ENCODE measurements around the gene SYT12. TPM values are rescaled to one million over a fixed set of nuclear protein-coding genes. Genes with fewer than 3 reads are reported as not detected.

Gene SYT12
- total RNA-seq, 2 experiments from 2014 or later: not detected

DNA sequence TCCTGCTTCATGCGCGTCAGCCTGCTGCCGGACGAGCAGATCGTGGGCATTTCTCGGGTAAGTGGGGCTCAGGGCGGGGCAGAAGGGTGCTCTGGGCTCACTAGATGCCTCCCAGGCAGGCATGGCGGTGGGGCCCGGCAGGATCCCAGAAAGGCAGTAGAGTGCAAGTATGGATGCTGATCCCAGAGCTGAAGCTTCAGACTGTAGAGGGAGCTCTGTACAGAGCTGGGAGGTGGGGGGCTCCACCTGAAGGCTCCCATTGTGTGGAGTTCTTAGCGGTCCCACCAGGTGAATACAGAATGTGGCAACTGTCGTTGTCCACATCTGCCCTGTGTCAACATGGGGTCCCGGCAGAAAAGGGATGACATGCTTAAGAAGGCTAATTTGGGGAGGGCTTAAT, 17.2 kb downstream of the SYT12 start:
- CTCF ChIA-PET: no interaction called here
- intact Hi-C loops (cut with micrococcal nuclease): no loop called here

DNA sequence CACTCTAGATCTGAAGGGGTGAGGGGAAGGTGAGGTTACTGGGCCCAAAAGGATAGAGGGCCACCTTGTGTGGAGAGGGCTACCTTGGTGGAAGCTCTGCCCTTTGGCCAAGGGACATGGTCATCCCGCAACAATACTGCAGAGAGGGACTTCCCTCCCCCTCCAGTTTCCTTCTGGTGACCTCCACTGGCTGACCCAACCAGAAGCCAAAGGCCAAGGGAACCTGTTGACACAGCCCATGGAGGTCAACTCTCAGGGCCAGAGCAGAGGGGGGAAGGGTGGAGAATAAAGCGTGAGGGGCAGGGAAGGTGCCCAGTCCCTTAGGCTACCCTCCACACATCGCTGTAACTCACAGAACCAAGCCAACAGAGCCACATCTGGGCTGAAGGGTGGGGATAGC, 18.7 kb downstream of the SYT12 start:
- CTCF ChIA-PET: no interaction called here
- Mint-ChIP-seq H3K27ac (no peak overlapping the region), H3K36me3 (ENCODE audit: low read depth) (no peaks in the 10 kb centered on the region), H3K4me1 (ENCODE audit: low read depth) (no peaks in the 10 kb centered on the region), H3K9me3 (no peaks in the 10 kb centered on the region), H3K27me3 (ENCODE audit: low read depth) (peaks cover 9% of the 10 kb centered on the region), H3K4me3 (no peak overlapping the region)
- DNase-seq: no peak
- intact Hi-C loops (cut with micrococcal nuclease): no loop called here

More for the DNA sequence above, 17.2 kb downstream of the SYT12 start:
- Mint-ChIP-seq H3K27me3 (ENCODE audit: low read depth) (peaks cover 9% of the 10 kb centered on the region), H3K36me3 (ENCODE audit: low read depth) (no peaks in the 10 kb centered on the region), H3K4me3 (no peak overlapping the region), H3K27ac (no peak overlapping the region), H3K9me3 (no peaks in the 10 kb centered on the region), H3K4me1 (ENCODE audit: low read depth) (no peaks in the 10 kb centered on the region)
- no peak for DNase-seq

DNA sequence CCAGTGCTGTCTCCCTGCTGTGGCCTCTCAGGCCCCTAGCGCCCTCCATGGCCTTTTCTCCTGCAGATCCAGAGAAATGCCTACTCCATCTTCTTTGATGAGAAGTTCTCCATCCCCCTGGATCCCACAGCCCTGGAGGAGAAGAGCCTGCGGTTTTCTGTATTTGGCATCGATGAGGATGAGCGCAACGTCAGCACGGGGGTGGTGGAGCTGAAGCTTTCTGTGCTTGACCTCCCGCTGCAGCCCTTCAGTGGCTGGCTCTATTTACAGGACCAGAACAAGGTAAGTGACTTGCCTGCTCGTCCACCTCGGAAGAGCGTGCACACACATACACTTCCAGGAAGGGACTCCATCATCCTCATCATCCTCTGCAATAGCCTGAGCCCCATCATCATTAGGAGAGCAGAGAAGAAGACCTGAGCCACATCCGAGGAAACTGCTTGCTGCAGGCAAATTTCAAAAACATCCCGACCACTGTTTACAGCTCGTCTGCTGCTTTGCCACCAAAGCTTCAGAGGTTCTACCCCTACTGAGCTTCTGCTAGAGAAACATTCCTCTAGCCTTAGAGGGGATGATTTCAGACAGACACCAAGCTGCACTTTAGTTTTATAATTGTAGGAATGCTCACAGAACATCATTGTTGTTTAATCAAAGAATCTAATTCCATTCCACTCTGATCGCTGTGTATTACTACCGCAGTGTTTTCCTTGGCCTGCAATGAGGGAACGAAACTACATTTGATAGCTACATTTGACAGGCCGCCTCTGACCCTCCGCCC, 20.8 kb downstream of the SYT12 start:
- peaks cover 6% of the 10 kb centered on the region for H3K27me3 Mint-ChIP-seq (ENCODE audit: low read depth)

DNA sequence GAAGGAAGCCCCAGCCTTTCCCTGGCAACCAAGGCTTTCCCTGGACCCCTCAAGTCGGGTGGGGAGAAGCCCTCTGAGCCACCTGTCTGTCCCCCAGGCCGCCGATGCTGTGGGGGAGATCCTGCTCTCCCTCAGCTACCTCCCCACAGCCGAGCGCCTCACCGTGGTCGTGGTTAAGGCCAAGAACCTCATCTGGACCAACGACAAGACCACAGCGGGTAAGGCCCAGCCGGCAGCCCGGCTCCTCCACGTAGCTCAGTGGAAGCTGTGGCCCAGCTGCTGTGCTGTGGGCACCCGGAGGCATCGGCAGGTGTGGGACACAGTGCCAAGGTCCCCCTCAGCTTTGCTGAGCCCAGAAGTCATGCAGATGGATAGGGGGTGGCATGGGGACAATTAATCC, 21.6 kb downstream of the SYT12 start:
- no peak for DNase-seq
- Mint-ChIP-seq H3K27ac (no peak overlapping the region), H3K9me3 (no peaks in the 10 kb centered on the region), H3K4me3 (no peak overlapping the region), H3K36me3 (ENCODE audit: low read depth) (no peaks in the 10 kb centered on the region), H3K27me3 (ENCODE audit: low read depth) (peaks cover 6% of the 10 kb centered on the region), H3K4me1 (ENCODE audit: low read depth) (no peaks in the 10 kb centered on the region)
- intact Hi-C loops (cut with micrococcal nuclease): no loop called here
- CTCF ChIA-PET: no interaction called here

More for the DNA sequence above, 20.8 kb downstream of the SYT12 start:
- Mint-ChIP-seq H3K27ac (no peak overlapping the region), H3K4me1 (ENCODE audit: low read depth) (no peaks in the 10 kb centered on the region), H3K4me3 (no peak overlapping the region), H3K9me3 (no peaks in the 10 kb centered on the region), H3K36me3 (ENCODE audit: low read depth) (no peaks in the 10 kb centered on the region)
- DNase-seq: no peak
- intact Hi-C loops (cut with micrococcal nuclease): no loop called here
- CTCF ChIA-PET: interaction anchor here (0.7 kb wide), 1 partner anchor 8 kb away, joined by 3 read pairs; no protein-coding TSS in a partner anchor

DNA sequence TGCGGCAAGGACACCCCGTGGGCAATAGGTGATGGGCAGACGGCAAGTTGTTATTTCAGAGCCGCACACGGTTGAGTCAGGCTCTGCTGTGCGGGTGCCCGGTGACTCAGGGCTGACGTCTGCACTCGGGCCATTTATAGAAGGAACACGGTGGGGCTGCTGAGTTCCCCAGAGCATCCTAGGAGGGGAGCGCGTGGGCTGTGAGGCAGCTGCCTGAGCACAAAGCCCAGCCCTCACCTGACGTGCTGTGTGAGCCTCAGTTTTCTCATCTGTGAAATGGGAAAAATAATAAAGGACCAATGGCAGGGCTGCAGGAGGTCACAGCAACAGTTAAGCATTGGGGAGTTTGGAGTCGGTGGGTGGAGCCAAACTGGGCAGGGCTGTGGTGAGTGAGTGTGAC, 22.4 kb downstream of the SYT12 start:
- intact Hi-C loops (cut with micrococcal nuclease): no loop called here
- CTCF ChIA-PET: interaction anchor here (0.5 kb wide), 1 partner anchor 501 kb away, joined by 4 read pairs; no protein-coding TSS in a partner anchor
- Mint-ChIP-seq H3K9me3 (no peaks in the 10 kb centered on the region), H3K27ac (no peak overlapping the region), H3K27me3 (ENCODE audit: low read depth) (peaks cover 6% of the 10 kb centered on the region), H3K36me3 (ENCODE audit: low read depth) (no peaks in the 10 kb centered on the region), H3K4me1 (ENCODE audit: low read depth) (no peaks in the 10 kb centered on the region), H3K4me3 (no peak overlapping the region)
- DNase-seq: no peak

DNA sequence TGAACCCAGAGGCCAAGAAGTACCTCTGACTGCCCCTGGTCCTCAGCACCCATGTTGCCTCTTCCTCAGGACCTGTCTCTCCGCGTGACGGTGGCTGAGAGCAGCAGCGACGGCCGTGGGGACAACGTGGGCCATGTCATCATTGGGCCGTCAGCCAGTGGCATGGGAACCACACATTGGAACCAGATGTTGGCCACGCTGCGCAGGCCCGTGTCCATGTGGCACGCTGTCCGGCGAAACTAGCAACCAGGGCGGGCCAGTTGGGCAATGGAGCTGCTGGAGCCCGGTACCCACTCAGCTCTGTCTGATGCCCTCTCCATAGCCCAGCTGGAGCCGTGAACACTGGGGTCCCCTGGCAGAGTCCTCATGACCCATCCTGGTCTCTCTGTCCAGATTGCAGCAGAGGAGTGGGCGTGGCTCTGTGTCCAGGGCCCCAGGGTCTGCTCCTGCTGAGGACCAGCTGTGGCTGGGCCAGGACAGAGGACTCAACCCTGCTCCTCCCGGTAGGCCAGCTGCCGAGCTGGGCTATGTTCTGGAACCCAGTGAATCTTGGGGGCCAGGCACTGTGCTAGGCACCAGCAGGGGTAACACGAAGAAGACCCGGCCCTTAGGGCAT, 25.7 kb downstream of the SYT12 start:
- Mint-ChIP-seq H3K27ac (no peak overlapping the region), H3K4me1 (ENCODE audit: low read depth) (no peaks in the 10 kb centered on the region), H3K4me3 (no peak overlapping the region), H3K27me3 (ENCODE audit: low read depth) (peaks cover 2% of the 10 kb centered on the region), H3K36me3 (ENCODE audit: low read depth) (no peaks in the 10 kb centered on the region), H3K9me3 (no peaks in the 10 kb centered on the region)
- CTCF ChIA-PET: interaction anchor here (1.5 kb wide), 1 partner anchor 23 kb away, joined by 3 read pairs; no protein-coding TSS in a partner anchor
- no peak for DNase-seq
- intact Hi-C loops (cut with micrococcal nuclease): no loop called here

DNA sequence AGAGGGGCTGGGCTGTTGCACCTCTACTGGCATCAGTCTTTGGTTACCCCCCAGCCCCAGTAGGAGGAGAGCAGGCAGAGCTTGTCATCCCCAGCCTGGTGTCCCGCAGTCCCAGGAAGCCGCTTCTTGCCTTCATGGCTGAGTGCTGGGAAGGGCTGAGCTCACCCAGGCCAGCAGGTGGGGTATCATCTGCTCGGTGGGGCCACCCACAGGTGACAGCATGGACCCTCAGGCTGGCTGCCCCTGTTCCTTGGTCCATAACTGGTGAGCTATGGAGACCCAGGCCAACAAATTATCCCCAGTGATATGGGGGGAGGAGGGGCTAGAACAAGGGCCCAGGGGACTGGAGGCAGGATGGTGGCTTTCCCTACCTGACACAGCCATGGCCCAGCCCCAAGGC, 27.2 kb downstream of the SYT12 start:
- H3K27ac Mint-ChIP-seq: no peak overlapping the region
- H3K4me1 Mint-ChIP-seq (ENCODE audit: low read depth): peaks cover under 1% of the 10 kb centered on the region
- no peaks in the 10 kb centered on the region for H3K36me3 Mint-ChIP-seq (ENCODE audit: low read depth)
- H3K4me3 Mint-ChIP-seq: no peak overlapping the region
- H3K9me3 Mint-ChIP-seq: no peaks in the 10 kb centered on the region
- intact Hi-C loops (cut with micrococcal nuclease): no loop called here
- CTCF ChIA-PET: interaction anchor here (1.5 kb wide), 1 partner anchor 22 kb away, joined by 3 read pairs; no protein-coding TSS in a partner anchor
- DNase-seq: no peak
- peaks cover 2% of the 10 kb centered on the region for H3K27me3 Mint-ChIP-seq (ENCODE audit: low read depth)

DNA sequence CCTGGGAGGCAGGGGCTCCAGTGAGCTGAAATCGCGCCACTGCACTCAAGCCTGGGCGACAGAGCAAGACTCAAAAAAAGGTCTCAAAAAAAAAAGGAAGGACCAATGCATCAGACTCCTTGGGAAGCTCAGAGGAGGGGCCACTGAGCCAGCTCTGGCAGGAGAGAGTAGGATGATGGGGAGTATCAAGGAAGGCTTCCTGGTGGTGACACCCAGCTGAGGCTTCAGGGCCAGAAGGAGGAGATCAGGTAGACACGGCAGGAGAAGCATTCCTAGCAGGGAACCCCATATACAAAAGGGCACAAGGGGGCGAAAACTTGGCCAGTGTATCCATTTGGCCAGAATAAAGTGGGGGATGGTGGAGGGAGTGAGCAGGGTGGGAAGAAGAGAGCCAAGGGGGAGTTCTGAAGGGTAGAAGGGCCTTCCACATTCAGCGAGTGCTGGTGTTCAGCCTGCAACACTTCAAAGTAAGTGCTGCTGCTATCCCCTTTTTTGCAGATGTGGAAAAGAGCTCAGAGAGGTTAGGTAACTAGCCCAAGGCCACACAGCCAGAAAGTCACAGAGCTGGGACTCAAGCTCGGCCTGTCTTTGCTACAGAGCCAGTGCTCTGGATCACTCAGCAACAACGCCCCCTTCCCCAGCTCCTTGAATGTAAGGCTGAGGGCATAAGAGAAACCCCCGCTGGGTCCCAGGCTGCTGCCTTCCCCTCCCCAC, 28.4 kb downstream of the SYT12 start:
- intact Hi-C loops (cut with micrococcal nuclease): no loop called here
- Mint-ChIP-seq H3K36me3 (ENCODE audit: low read depth) (no peaks in the 10 kb centered on the region), H3K9me3 (no peaks in the 10 kb centered on the region), H3K27me3 (ENCODE audit: low read depth) (peaks cover 2% of the 10 kb centered on the region), H3K27ac (no peak overlapping the region), H3K4me3 (no peak overlapping the region), H3K4me1 (ENCODE audit: low read depth) (peaks cover 12% of the 10 kb centered on the region)
- CTCF ChIA-PET: interaction anchor here (0.6 to 7.9 kb wide), 8 partner anchors 8 to 373 kb away, joined by 3 to 94 read pairs (median 4); no protein-coding TSS in a partner anchor
- no peak for DNase-seq

DNA sequence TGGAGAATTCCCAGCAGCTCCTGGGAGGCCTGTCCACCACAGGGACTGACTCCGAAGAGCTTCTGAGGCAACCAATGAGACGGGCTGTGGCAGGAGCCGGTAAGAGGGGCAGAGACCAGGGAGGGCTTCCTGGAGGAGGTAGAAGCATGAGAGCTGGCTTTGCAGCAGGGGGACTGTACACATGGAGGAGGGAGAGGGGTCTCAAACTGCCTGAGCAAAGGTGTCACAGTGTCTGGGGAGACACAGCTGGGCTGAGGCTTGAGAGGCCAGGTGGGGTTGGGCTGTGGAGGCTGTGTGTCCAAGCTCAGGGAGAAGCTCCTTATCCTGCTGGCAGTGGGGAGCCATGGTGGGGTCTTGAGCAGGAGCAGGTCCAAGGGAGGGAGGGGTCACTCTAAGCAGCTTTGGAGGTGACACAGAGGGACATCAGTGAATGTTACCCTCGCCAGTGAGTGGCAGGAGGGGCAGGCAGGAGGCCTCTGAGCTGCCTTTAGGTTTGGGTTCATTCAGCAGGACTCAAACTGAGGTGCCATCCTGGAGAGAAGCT, 29.1 kb downstream of the SYT12 start:
- Mint-ChIP-seq H3K27me3 (ENCODE audit: low read depth) (peaks cover 2% of the 10 kb centered on the region), H3K9me3 (no peaks in the 10 kb centered on the region), H3K27ac (no peak overlapping the region), H3K4me3 (no peak overlapping the region), H3K4me1 (ENCODE audit: low read depth) (peaks cover 14% of the 10 kb centered on the region), H3K36me3 (ENCODE audit: low read depth) (no peaks in the 10 kb centered on the region)
- DNase-seq: no peak
- intact Hi-C loops (cut with micrococcal nuclease): no loop called here
- CTCF ChIA-PET: interaction anchor here (0.6 to 7.9 kb wide), 7 partner anchors 8 to 374 kb away, joined by 3 to 94 read pairs (median 3); no protein-coding TSS in a partner anchor

DNA sequence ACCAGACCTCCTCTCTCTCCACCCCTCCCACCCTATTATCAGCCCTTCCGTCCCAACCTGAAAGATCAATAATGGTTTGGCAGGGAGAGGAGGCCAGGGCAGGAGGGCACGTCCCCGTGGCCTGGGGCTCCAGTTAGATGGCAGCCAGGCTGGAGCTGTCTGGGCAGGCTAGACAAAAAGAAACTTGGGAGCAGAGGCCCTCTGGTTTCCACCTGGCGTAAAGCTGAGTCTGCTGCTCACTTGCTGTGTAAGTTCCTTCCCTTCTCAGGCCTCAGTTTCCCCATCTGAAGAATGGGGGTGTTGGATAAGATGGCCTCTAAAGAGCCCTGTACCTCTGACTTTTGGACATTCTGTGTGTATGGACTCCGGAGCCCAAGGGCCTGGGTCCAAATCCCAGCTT, 30.0 kb downstream of the SYT12 start:
- no peaks in the 10 kb centered on the region for H3K36me3 Mint-ChIP-seq (ENCODE audit: low read depth)
- H3K27ac Mint-ChIP-seq: no peak overlapping the region
- CTCF ChIA-PET: interaction anchor here (0.6 to 7.9 kb wide), 7 partner anchors 9 to 509 kb away, joined by 3 to 94 read pairs (median 4); no protein-coding TSS in a partner anchor
- no peak for DNase-seq
- H3K4me1 Mint-ChIP-seq (ENCODE audit: low read depth): peaks cover 14% of the 10 kb centered on the region
- H3K9me3 Mint-ChIP-seq: no peaks in the 10 kb centered on the region
- H3K4me3 Mint-ChIP-seq: no peak overlapping the region
- intact Hi-C loops (cut with micrococcal nuclease): no loop called here
- H3K27me3 Mint-ChIP-seq (ENCODE audit: low read depth): peaks cover 2% of the 10 kb centered on the region

DNA sequence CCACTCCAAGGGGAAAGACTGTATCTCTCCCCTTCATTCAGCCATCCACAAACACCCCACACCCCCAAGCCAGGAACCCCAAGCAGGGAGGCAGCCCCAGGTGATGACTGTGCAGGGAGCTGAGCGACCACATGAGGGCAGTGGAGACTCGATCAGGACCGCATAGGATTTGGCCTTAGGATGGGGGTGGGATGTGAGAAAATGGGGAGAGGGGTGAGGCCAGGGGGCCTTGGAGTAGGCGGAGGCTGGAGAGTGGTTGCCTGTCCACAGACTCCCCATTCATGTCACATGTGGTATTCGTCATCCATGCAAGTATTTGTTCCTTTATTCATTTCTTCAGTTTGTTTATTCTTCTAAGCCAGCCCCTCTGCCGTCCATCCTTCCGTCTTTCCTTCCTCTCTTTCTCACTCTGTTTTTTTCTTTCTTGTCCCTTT, 31.0 kb downstream of the SYT12 start:
- CTCF ChIA-PET: interaction anchor here (0.6 to 7.9 kb wide), 9 partner anchors 8 to 208 kb away, joined by 3 to 94 read pairs (median 4); no protein-coding TSS in a partner anchor
- intact Hi-C loops (cut with micrococcal nuclease): loop anchor here (1.0 kb wide), 2 partner anchors 17 to 263 kb away; no protein-coding TSS in a partner anchor
- Mint-ChIP-seq H3K4me1 (ENCODE audit: low read depth) (peaks cover 14% of the 10 kb centered on the region), H3K9me3 (no peaks in the 10 kb centered on the region), H3K4me3 (no peak overlapping the region), H3K36me3 (ENCODE audit: low read depth) (no peaks in the 10 kb centered on the region), H3K27ac (no peak overlapping the region), H3K27me3 (ENCODE audit: low read depth) (peaks cover 2% of the 10 kb centered on the region)
- peak; percentile 75 for DNase-seq
